BLaER1 treated with 17β-estradiol and CSF1 and Interleukin-3, amounts not matched to agents 10 nM and 100 nM (cell line): ENCODE data around the gene LENEP.
A peak's percentile ranks its signal among the peaks of the same experiment; 100 is the strongest.

Source experiments
- H3K27ac ChIP-seq, 11 experiments: shearing (Covaris generic); formaldehyde crosslinking; 2 replicates each; pipeline ENCODE4 v1.8.1; 2022
- H3K27me3 ChIP-seq, 11 experiments: shearing (Covaris generic); formaldehyde crosslinking; 2 replicates each; pipeline ENCODE4 v1.8.1; 2022
- H3K36me3 ChIP-seq, 11 experiments: shearing (Covaris generic); formaldehyde crosslinking; 2 replicates each; pipeline ENCODE4 v1.8.1; 2022
- H3K4me1 ChIP-seq, 10 experiments: shearing (Covaris generic); formaldehyde crosslinking; 2 replicates each; pipeline ENCODE4 v1.8.1; 2022
- H3K4me2 ChIP-seq, 11 experiments: shearing (Covaris generic); formaldehyde crosslinking; 2 replicates each; pipeline ENCODE4 v1.8.1; 2022
- H3K4me3 ChIP-seq, 10 experiments: shearing (Covaris generic); formaldehyde crosslinking; 2 replicates each; pipeline ENCODE4 v1.8.1; 2022
- H3K9ac ChIP-seq, 11 experiments: shearing (Covaris generic); formaldehyde crosslinking; 2 replicates each; pipeline ENCODE4 v1.8.1; 2022
- H3K9me3 ChIP-seq, 11 experiments: shearing (Covaris generic); formaldehyde crosslinking; replicated peaks in 1 of 11; 2 replicates each; pipeline ENCODE4 v1.8.1; 2022
- H4K20me1 ChIP-seq, 11 experiments: shearing (Covaris generic); formaldehyde crosslinking; 2 replicates each; pipeline ENCODE4 v1.8.1; 2022
- Cebpa-rat ChIP-seq, 11 experiments: shearing (Covaris generic); IDR thresholded peaks; 2 replicates each; pipeline ENCODE4 v1.8.1; 2022

LENEP gene

DNA sequence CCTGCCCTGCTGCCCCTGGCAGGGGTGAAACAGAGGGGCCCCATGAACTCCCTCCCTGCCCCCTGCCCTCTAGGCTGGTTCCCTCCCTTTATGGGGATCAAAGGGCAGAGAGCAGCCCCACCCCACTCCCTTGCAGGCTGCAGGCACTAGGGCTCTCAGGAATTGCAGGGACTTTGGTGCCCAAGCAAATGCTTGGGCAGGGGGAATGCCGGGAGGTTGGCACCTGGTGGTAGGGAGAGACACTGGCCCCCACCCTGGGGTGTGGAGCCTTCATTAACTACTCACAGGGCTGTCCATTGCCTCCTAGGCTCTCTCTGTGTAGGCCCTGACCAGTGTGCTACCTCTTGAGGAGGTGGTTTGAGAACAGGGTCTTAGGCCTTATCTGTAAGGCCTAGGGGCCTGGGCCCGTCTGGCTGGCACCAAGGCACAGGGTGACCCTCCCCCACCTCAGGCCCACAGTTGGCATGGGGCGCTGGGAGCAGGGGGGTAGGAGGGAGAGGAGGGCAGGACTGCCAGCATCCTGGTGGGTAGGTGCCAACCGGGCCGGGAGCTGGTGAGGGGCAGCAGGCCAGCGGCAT lies 14.0 kb downstream of the LENEP start:
- Histone ChIP-seq H3K36me3 (peaks cover 0 to 9% (median 3%) of the 10 kb centered on the region in 11 experiments; a peak in 6 of 22 replicates), H3K27me3 (no peaks in the 10 kb centered on the region), H3K9ac (peak overlapping the region; percentile 50 to 97 (median 75); a peak in 20 of 22 replicates), H3K4me1 (peaks cover 76 to 86% (median 84%) of the 10 kb centered on the region in 10 experiments), H3K27ac (peak overlapping the region; percentile 29 to 93 (median 86); a peak in 21 of 22 replicates), H4K20me1 (peaks cover 0 to 15% (median 0%) of the 10 kb centered on the region in 11 experiments; a peak in 6 of 22 replicates), H3K4me3 (peak overlapping the region in 7 of 10 experiments; percentile 11 to 99 (median 68); a peak in 11 of 20 replicates), H3K9me3 (no peaks in the 10 kb centered on the region), H3K4me2 (peak overlapping the region; percentile 95 to 100 (median 98))
- TF ChIP-seq Cebpa-rat (IDR thresholded peaks at IDR 0.05) = no peak

GRCh38 chr1:155008015-155008941 lies 14.9 kb downstream of the LENEP start:
- no peaks in the 10 kb centered on the region for H3K9me3 ChIP-seq
- H3K4me1 ChIP-seq = peaks cover 85 to 95% (median 93%) of the 10 kb centered on the region in 10 experiments
- peak overlapping the region; percentile 29 to 93 (median 86); a peak in 21 of 22 replicates for H3K27ac ChIP-seq
- peak overlapping the region; percentile 5 to 99 (median 54); a peak in 16 of 20 replicates for H3K4me3 ChIP-seq
- no peaks in the 10 kb centered on the region for H3K27me3 ChIP-seq
- peaks cover 0 to 15% (median 0%) of the 10 kb centered on the region in 11 experiments; a peak in 7 of 22 replicates for H4K20me1 ChIP-seq
- H3K36me3 ChIP-seq = peaks cover 0 to 14% (median 3%) of the 10 kb centered on the region in 11 experiments; a peak in 6 of 22 replicates
- peak overlapping the region; percentile 50 to 97 (median 75) for H3K9ac ChIP-seq
- peak overlapping the region; percentile 95 to 100 (median 98) for H3K4me2 ChIP-seq
- TF ChIP-seq Cebpa-rat (IDR thresholded peaks at IDR 0.05) = peak in 1 of 11 experiments; percentile 51; a peak in 1 of 22 replicates

DNA sequence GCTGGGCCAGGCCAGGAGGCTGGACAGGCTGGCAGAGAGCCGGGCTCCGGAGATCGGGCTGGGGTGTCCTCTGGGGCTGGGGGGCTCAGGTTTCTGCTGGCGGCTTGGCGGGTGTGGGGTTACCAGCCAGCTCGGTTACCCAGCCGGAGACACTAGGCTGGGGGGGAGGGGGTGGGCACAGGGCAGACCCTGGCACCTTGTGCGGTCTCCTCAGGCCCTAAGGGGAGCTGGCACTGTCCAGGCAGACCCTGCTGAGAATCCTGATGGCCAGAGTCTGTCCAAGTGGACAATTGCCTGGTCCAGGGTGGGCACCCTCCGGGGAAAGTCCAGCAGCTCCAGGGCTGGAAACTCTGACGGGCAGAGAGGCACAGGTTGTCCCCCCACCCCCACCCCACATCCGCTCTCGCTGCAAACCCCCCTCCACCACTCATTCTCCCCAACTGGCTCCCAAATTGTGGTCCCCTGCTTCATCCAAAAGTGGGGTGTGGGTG lies 15.9 kb downstream of the LENEP start:
- peak overlapping the region; percentile 44 to 97 (median 75); a peak in 19 of 22 replicates for H3K9ac ChIP-seq
- peaks cover 0 to 20% (median 3%) of the 10 kb centered on the region in 11 experiments; a peak in 13 of 22 replicates for H3K36me3 ChIP-seq
- TF ChIP-seq Cebpa-rat (IDR thresholded peaks at IDR 0.05) = no peak
- H4K20me1 ChIP-seq = peaks cover 0 to 21% (median 0%) of the 10 kb centered on the region in 11 experiments; a peak in 8 of 22 replicates
- peak overlapping the region in 8 of 10 experiments; percentile 15 to 99 (median 62); a peak in 16 of 20 replicates for H3K4me3 ChIP-seq
- peaks cover 95 to 100% (median 100%) of the 10 kb centered on the region in 10 experiments for H3K4me1 ChIP-seq
- peak overlapping the region; percentile 95 to 100 (median 98) for H3K4me2 ChIP-seq
- no peaks in the 10 kb centered on the region for H3K27me3 ChIP-seq
- no peaks in the 10 kb centered on the region for H3K9me3 ChIP-seq
- peak overlapping the region in 10 of 11 experiments; percentile 70 to 93 (median 86); a peak in 20 of 22 replicates for H3K27ac ChIP-seq

DNA sequence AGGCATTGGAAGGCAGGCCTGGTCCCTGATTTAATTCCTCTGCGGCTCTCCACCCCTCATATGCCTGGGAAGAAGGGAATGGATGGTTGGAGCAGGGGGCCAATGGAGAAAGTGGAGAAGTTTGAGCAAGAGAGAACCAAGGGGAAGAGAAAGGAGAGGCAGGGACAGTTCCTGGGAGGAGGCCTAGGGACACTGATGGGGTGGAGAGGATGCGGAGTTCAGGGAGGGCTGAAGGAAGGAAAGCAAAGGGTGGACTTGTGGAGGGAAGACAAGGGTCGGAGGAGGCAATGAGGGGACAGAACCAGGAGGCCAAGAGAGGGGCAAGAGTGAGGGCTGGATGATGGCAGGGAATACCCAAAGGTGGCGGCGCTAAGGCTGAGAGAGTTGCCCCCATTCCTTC lies 16.4 kb downstream of the LENEP start:
- peaks cover 3 to 25% (median 8%) of the 10 kb centered on the region in 11 experiments; a peak in 17 of 22 replicates for H3K36me3 ChIP-seq
- H3K4me2 ChIP-seq = peak overlapping the region; percentile 95 to 100 (median 98)
- peaks cover 0 to 25% (median 3%) of the 10 kb centered on the region in 11 experiments; a peak in 8 of 22 replicates for H4K20me1 ChIP-seq
- peaks cover 95 to 100% (median 100%) of the 10 kb centered on the region in 10 experiments for H3K4me1 ChIP-seq
- H3K27ac ChIP-seq = peak overlapping the region; percentile 43 to 93 (median 86); a peak in 21 of 22 replicates
- peak overlapping the region in 9 of 10 experiments; percentile 1 to 99 (median 51); a peak in 16 of 20 replicates for H3K4me3 ChIP-seq
- no peak for TF ChIP-seq Cebpa-rat (IDR thresholded peaks at IDR 0.05)
- peak overlapping the region; percentile 9 to 97 (median 72); a peak in 18 of 22 replicates for H3K9ac ChIP-seq
- no peaks in the 10 kb centered on the region for H3K27me3 ChIP-seq
- H3K9me3 ChIP-seq = no peaks in the 10 kb centered on the region

DNA sequence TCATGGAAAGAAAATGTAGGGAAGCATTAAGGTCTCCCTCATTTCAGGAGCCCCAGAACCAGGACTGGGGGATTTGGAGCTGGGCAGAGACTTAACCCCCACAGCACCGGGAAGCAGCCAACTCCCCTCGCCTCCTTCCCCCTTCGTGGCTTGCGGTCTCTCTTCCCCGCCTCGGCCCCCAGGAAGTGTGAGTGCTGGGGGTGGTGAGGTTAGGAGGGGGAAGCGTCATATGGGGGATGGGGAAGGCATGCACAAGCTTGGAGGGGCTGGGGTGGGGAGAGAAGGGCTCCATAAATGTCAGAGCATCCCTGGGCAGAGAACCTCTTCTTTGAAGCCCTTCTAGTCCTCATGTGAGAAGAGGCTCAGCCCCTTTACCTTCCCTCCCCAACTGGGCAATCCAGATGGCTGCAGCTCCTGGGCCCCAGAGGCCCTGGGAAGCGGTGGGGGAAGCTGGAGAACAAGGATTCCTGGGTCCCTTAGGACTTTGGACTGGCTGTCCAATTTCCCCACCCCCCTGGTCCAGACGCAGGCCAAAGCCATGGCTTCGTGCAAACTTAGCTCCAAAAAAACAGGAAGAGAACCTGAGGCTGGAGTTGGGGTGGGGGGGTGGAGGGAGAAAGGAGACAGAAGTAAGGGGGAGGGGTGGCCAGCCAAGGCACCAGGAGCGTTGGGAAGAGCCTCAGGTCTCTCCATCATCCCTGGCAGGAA lies 17.0 kb downstream of the LENEP start:
- H3K27me3 ChIP-seq = no peaks in the 10 kb centered on the region
- peaks cover 0 to 32% (median 9%) of the 10 kb centered on the region in 11 experiments; a peak in 8 of 22 replicates for H4K20me1 ChIP-seq
- no peaks in the 10 kb centered on the region for H3K9me3 ChIP-seq
- H3K36me3 ChIP-seq = peaks cover 9 to 31% (median 14%) of the 10 kb centered on the region in 11 experiments; a peak in 17 of 22 replicates
- H3K4me2 ChIP-seq = peak overlapping the region; percentile 95 to 100 (median 98)
- H3K4me1 ChIP-seq = peaks cover 95 to 100% (median 100%) of the 10 kb centered on the region in 10 experiments
- peak overlapping the region; percentile 44 to 93 (median 86) for H3K27ac ChIP-seq
- peak overlapping the region; percentile 41 to 97 (median 72); a peak in 20 of 22 replicates for H3K9ac ChIP-seq
- peak overlapping the region in 9 of 10 experiments; percentile 1 to 99 (median 51); a peak in 17 of 20 replicates for H3K4me3 ChIP-seq
- no peak for TF ChIP-seq Cebpa-rat (IDR thresholded peaks at IDR 0.05)

- no peaks in the 10 kb centered on the region for H3K9me3 ChIP-seq
- H3K4me1 ChIP-seq = peaks cover 95 to 100% (median 100%) of the 10 kb centered on the region in 10 experiments
- H3K4me3 ChIP-seq = peak overlapping the region in 8 of 10 experiments; percentile 1 to 99 (median 54); a peak in 15 of 20 replicates
- peak overlapping the region; percentile 44 to 93 (median 86); a peak in 21 of 22 replicates for H3K27ac ChIP-seq
- H3K27me3 ChIP-seq = no peaks in the 10 kb centered on the region
- H4K20me1 ChIP-seq = peaks cover 0 to 38% (median 15%) of the 10 kb centered on the region in 11 experiments; a peak in 8 of 22 replicates
- peak overlapping the region; percentile 41 to 97 (median 72); a peak in 21 of 22 replicates for H3K9ac ChIP-seq
- no peak for TF ChIP-seq Cebpa-rat (IDR thresholded peaks at IDR 0.05)
- H3K36me3 ChIP-seq = peaks cover 12 to 37% (median 18%) of the 10 kb centered on the region in 11 experiments; a peak in 17 of 22 replicates
- peak overlapping the region; percentile 95 to 100 (median 98) for H3K4me2 ChIP-seq
Observed at GRCh38 chr1:155011004-155011416, 17.6 kb downstream of the LENEP start.

DNA sequence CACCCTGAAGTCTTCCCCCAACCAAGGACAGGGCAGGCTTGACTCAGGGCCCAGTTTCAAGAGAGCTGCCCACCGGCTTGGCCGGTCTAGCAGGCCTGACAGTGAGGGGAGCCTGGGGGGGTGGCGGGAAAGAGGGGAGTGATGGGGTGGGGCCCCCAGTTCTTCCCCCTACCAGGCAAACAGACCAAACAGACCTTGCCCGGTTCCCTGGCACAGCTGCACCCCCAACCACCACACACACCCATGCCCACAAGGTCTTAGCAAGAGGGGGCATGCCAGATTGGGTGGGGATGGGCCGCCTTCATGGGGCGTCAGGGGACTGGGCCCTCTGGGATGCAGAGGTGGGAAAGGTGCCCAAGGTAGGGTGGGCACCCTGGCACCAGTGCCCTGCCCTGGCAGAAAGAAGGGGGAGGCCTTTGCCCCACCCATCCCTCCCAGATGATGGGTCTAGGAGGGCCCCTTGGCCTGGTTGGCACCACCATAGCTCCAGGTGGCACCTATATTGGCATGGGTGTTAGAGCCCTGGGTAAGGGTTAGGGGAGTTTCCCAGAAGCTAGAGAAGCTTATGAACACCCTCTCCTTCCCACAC lies 18.1 kb downstream of the LENEP start:
- Histone ChIP-seq H3K27ac (peak overlapping the region; percentile 44 to 93 (median 86); a peak in 20 of 22 replicates), H4K20me1 (peaks cover 0 to 43% (median 20%) of the 10 kb centered on the region in 11 experiments; a peak in 11 of 22 replicates), H3K9ac (peak overlapping the region; percentile 41 to 97 (median 72); a peak in 18 of 22 replicates), H3K9me3 (no peaks in the 10 kb centered on the region), H3K27me3 (no peaks in the 10 kb centered on the region), H3K4me1 (peaks cover 95 to 100% (median 100%) of the 10 kb centered on the region in 10 experiments), H3K4me3 (peak overlapping the region in 6 of 10 experiments; percentile 1 to 99 (median 62); a peak in 12 of 20 replicates), H3K4me2 (peak overlapping the region; percentile 95 to 100 (median 98)), H3K36me3 (peaks cover 12 to 43% (median 18%) of the 10 kb centered on the region in 11 experiments; a peak in 17 of 22 replicates)
- no peak for TF ChIP-seq Cebpa-rat (IDR thresholded peaks at IDR 0.05)
